Left lung (tissue), 10 donors: ENCODE results near the gene SLC2A13. TPM values are rescaled to one million over a fixed set of nuclear protein-coding genes. Genes with fewer than 3 reads are reported as not detected.

Source experiments
- ATAC-seq: fragments of 200-7000 bp; cut with Tn5 transposase; one replicate; pipeline ENCODE4 v1.9.1; 2020; ENCODE audit warnings: moderate library complexity
- DNase-seq, 4 donors: peaks; one replicate each; pipeline ENCODE4 v3.0.0-alpha.2; 2013 to 2020
- H3K27ac ChIP-seq, 2 donors: fragments of 200-600 bp; sonication (generic) in 1 of 2; one replicate each; pipeline versions ENCODE4 v1.5.0 to v1.8.0; 2020 to 2021
- H3K27me3 ChIP-seq, 2 donors: fragments of 200-600 bp; sonication (generic) in 1 of 2; one replicate each; pipeline versions ENCODE4 v1.5.0 to v1.8.0; 2020 to 2021
- H3K36me3 ChIP-seq, 2 donors: fragments of 200-600 bp; sonication (generic) in 1 of 2; one replicate each; pipeline versions ENCODE4 v1.5.0 to v1.8.0; 2020 to 2021
- H3K4me1 ChIP-seq, 2 donors: fragments of 200-600 bp; one replicate each; pipeline ENCODE4 v1.8.0; 2021
- H3K4me3 ChIP-seq, 2 donors: fragments of 200-600 bp; sonication (generic) in 1 of 2; one replicate each; pipeline versions ENCODE4 v1.5.0 to v1.8.0; 2020 to 2021; ENCODE audit warnings: mild to moderate bottlenecking in 1 of 2
- H3K9me3 ChIP-seq, 2 donors: fragments of 200-600 bp; sonication (generic) in 1 of 2; one replicate each; pipeline versions ENCODE4 v1.5.0 to v1.8.0; 2020 to 2021
- CTCF ChIP-seq, 2 donors: fragments of 200-600 bp; sonication (generic) in 1 of 2; IDR thresholded peaks; one replicate each; pipeline versions ENCODE4 v1.5.0 to v1.8.0; 2021; ENCODE audit warnings: antibody characterized with exemption in 2 of 2
- intact Hi-C, 2 donors: fragments of 100-400 bp; cut with DNase I; formaldehyde crosslinking; loops; one replicate each; pipeline versions ENCODE4 v1.11.2 to v1.14.2; 2022
- polyA plus RNA-seq, 6 donors: library from polyadenylated mRNA; unstranded; fragments of 120-200 nt; gene quantifications; one replicate each; pipeline ENCODE4 v1.2.1, GENCODE V29; 2013; ENCODE audit not compliant: insufficient read length in 6 of 6
- total RNA-seq, 2 donors: library from RNA; stranded (reverse); fragmentation: NEBNext Ultra II Directional; extraction: Animal tissue kit (Norgen Biotek cat#: 25700); gene quantifications; one replicate each; pipeline ENCODE4 v1.2.1, GENCODE V29; 2021
- donor health status: DM: no; HTN: yes; CAD: no.
- donor health status: DM: no; HTN: no; CAD: no.

Gene SLC2A13
- total and polyA plus RNA-seq, 8 donors, result 5.8 to 14.6 (median 7.8) TPM

DNA sequence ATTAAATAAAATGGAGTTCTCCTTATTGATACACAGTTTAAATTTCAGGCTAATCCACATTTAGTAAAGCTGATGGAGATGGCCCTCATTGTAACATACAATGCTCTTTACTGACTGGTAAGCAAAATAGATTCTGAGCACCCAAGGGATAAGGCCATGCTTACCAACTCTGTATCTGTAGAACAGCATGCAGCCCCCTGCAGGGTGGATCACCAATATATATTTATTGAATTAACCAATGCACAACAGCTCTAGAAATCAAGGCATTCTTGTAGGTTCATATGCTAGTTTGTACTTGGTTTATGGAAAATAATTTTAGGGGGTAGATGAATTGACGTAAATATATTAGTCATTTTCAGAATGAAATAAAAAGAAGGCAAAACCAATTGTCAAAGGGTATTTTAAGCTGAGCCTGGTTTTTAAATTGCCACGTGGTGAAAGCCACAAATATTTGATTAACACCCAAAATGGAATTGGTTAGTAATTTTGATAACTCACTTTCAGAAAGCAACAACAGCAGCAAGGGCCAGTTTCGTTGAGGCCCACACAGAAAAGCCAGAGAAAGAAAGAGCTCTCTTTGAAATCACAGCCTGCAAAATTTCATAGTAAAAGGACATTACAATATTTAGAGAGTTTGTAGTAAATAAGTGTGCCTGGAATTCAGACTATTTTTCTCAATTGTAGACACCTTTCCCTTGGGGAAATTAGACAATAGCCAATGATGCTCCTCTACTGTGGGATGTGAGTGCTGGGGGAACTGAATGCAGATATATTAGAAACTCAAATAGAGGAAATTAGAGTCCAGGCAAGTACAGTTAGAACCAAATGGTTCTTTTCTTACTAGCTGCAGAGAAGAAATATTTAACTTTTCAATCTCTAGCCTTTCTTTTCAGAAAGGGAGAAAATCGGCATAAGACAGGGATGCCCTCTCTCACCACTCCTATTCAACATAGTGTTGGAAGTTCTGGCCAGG is 270.1 kb downstream of the SLC2A13 start:
- Histone ChIP-seq H3K4me1 (peaks cover 0 to 7% of the 10 kb centered on the region in 2 donors), H3K36me3 (no peaks in the 10 kb centered on the region), H3K27ac (no peak overlapping the region), H3K4me3 (no peak overlapping the region), H3K9me3 (no peaks in the 10 kb centered on the region), H3K27me3 (no peaks in the 10 kb centered on the region)
- ATAC-seq, result no peak
- intact Hi-C loops, result no loop called here
- no peak for DNase-seq
- TF ChIP-seq CTCF (IDR thresholded peaks at IDR 0.05), result no peak

GRCh38 chr12:39831587-39832315 is 274.1 kb downstream of the SLC2A13 start:
- peak; percentile 97 for ATAC-seq
- intact Hi-C loops, result no loop called here
- H3K36me3 ChIP-seq, result no peaks in the 10 kb centered on the region

GRCh38 chr12:39830852-39831520 is 274.9 kb downstream of the SLC2A13 start:
- no peaks in the 10 kb centered on the region for H3K36me3 ChIP-seq
- peak; percentile 13 for ATAC-seq

More at GRCh38 chr12:39831587-39832315, 274.1 kb downstream of the SLC2A13 start:
- Histone ChIP-seq H3K9me3 (no peaks in the 10 kb centered on the region), H3K27ac (no peak overlapping the region), H3K4me3 (no peak overlapping the region), H3K27me3 (no peaks in the 10 kb centered on the region), H3K4me1 (peaks cover 0 to 7% of the 10 kb centered on the region in 2 donors)
- DNase-seq, result no peak
- TF ChIP-seq CTCF (IDR thresholded peaks at IDR 0.05), result no peak

GRCh38 chr12:39830171-39830570 is 275.7 kb downstream of the SLC2A13 start:
- no peak overlapping the region for H3K4me3 ChIP-seq
- H3K4me1 ChIP-seq, result peaks cover 0 to 7% of the 10 kb centered on the region in 2 donors
- no peaks in the 10 kb centered on the region for H3K27me3 ChIP-seq
- no peaks in the 10 kb centered on the region for H3K36me3 ChIP-seq
- ATAC-seq (no peak), DNase-seq (no peak)
- no peak for TF ChIP-seq CTCF (IDR thresholded peaks at IDR 0.05)
- no peaks in the 10 kb centered on the region for H3K9me3 ChIP-seq
- no peak overlapping the region for H3K27ac ChIP-seq
- intact Hi-C loops, result no loop called here

More at GRCh38 chr12:39830852-39831520, 274.9 kb downstream of the SLC2A13 start:
- Histone ChIP-seq H3K27ac (no peak overlapping the region), H3K9me3 (no peaks in the 10 kb centered on the region), H3K27me3 (no peaks in the 10 kb centered on the region), H3K4me3 (no peak overlapping the region), H3K4me1 (peaks cover 0 to 7% of the 10 kb centered on the region in 2 donors)
- no peak for DNase-seq
- intact Hi-C loops, result no loop called here
- TF ChIP-seq CTCF (IDR thresholded peaks at IDR 0.05), result no peak
